ENCODE results near the gene ATRN.

GRCh38 chr20:3432844-3433243, 38.0 kb upstream of the ATRN start:
- TF ChIP-seq CTCF (IDR thresholded peaks at IDR 0.05; ENCODE audit: borderline replicate concordance, extremely low read depth, low read length, poor library complexity, severe bottlenecking) = no peak
- TF ChIP-seq EZH2 (IDR thresholded peaks at IDR 0.05; ENCODE audit: borderline replicate concordance, low read depth, low read length, severe bottlenecking) = no peak
